B cell (primary cell): ENCODE results near the gene NPAS3. TPM values are rescaled to one million over a fixed set of nuclear protein-coding genes. Genes with fewer than 3 reads are reported as not detected.

ENCODE experiments used
- ATAC-seq: fragments of 200-7000 bp; cut with Tn5 transposase; one replicate; pipeline ENCODE4 v1.10.0; 2021; ENCODE audit warnings: low read depth, mild to moderate bottlenecking, moderate number of reproducible peaks, moderate library complexity
- CTCF ChIA-PET: fragments of 350-600 bp; sonication (Branson Sonifier 250); formaldehyde crosslinking; loops from one replicate; lab custom pipeline; 2021; ENCODE audit warnings: antibody characterized with exemption, inconsistent platforms; lab: Charles Lee
- POLR2A ChIA-PET: fragments of 350-600 bp; sonication (Branson Sonifier 250); formaldehyde crosslinking; loops from one replicate; lab custom pipeline; 2021; ENCODE audit warnings: antibody characterized with exemption; lab: Charles Lee
- DNase-seq: peaks from one replicate; pipeline ENCODE4 v3.0.0; 2013
- H2AFZ ChIP-seq: 2 replicates; pipeline ENCODE4 v1.6.1; 2012; ENCODE audit warnings: mild to moderate bottlenecking, low read depth, low read length; ENCODE audit not compliant: insufficient read depth, poor library complexity, severe bottlenecking
- H3K27ac ChIP-seq, 2 donors: 1 replicate in 1 of 2; 2 replicates in 1 of 2; pipeline ENCODE4 v1.5.1; 2012 to 2013; ENCODE audit warnings: low read length in 2 of 2, mild to moderate bottlenecking in 2 of 2, moderate library complexity in 1 of 2
- H3K27me3 ChIP-seq, 4 experiments: fragments of 200-600 bp in 1 of 4; sonication (generic) in 1 of 4; replicated peaks in 1 of 4; 1 replicate in 2 of 4; 2 replicates in 2 of 4; pipeline versions ENCODE4 v1.6.1 to v1.7.0; 2013 to 2016; ENCODE audit warnings: low read length in 3 of 4, mild to moderate bottlenecking in 2 of 4, mixed read lengths in 1 of 4, moderate library complexity in 1 of 4; ENCODE audit not compliant: insufficient read depth in 4 of 4, control insufficient read depth in 3 of 4; ENCODE audit errors: control extremely low read depth in 1 of 4
- H3K36me3 ChIP-seq, 2 experiments: replicated peaks in 1 of 2; 1 replicate in 1 of 2; 2 replicates in 1 of 2; pipeline versions ENCODE4 v1.6.1 to v1.7.1; 2013; ENCODE audit warnings: low read length in 1 of 2; ENCODE audit not compliant: insufficient read depth in 2 of 2, control insufficient read depth in 1 of 2; ENCODE audit errors: control extremely low read depth in 1 of 2, extremely low read depth in 1 of 2
- H3K4me1 ChIP-seq, 2 donors: fragments of 200-600 bp in 1 of 2; sonication (generic) in 1 of 2; 1 replicate in 1 of 2; 2 replicates in 1 of 2; pipeline versions ENCODE4 v1.5.1 to v1.6.1; 2013 to 2017; ENCODE audit warnings: low read length in 2 of 2; ENCODE audit not compliant: control insufficient read depth in 2 of 2, insufficient read depth in 2 of 2
- H3K4me2 ChIP-seq: replicated peaks from 2 replicates; pipeline ENCODE3; 2012; ENCODE audit warnings: mild to moderate bottlenecking, low read depth, low read length; ENCODE audit not compliant: poor library complexity, severe bottlenecking
- H3K4me3 ChIP-seq, 5 experiments: fragments of 200-600 bp in 1 of 5; sonication (generic) in 1 of 5; 1 replicate in 3 of 5; 2 replicates in 2 of 5; pipeline versions ENCODE4 v1.5.1 to v1.7.0; 2011 to 2016; ENCODE audit warnings: low read length in 4 of 5, mild to moderate bottlenecking in 4 of 5, low read depth in 2 of 5, control low read depth in 1 of 5, moderate library complexity in 1 of 5; ENCODE audit not compliant: insufficient read depth in 1 of 5; ENCODE audit errors: control extremely low read depth in 1 of 5, extremely low read depth in 1 of 5
- H3K79me2 ChIP-seq: fragments of 200-600 bp; sonication (generic); one replicate; pipeline ENCODE4 v1.6.0; 2016; ENCODE audit warnings: low read length; ENCODE audit not compliant: control insufficient read depth, insufficient read depth
- H3K9ac ChIP-seq: fragments of 200-600 bp; sonication (generic); 2 replicates; pipeline ENCODE4 v1.6.1; 2017; ENCODE audit warnings: mild to moderate bottlenecking, low read length, moderate library complexity
- H3K9me3 ChIP-seq, 3 donors: one replicate each; pipeline versions ENCODE4 v1.6.1 to v1.7.1; 2013; ENCODE audit warnings: low read length in 2 of 3; ENCODE audit not compliant: control insufficient read depth in 2 of 3, insufficient read depth in 1 of 3; ENCODE audit errors: control extremely low read depth in 1 of 3
- H4K20me1 ChIP-seq: 2 replicates; pipeline ENCODE4 v1.6.0; 2012; ENCODE audit warnings: mild to moderate bottlenecking, low read length; ENCODE audit not compliant: insufficient read depth, control insufficient read depth, poor library complexity, severe bottlenecking
- H3K27ac Mint-ChIP-seq: one replicate; pipeline ENCODE4 v1.8.0; 2021; ENCODE audit warnings: mixed read lengths
- H3K27me3 Mint-ChIP-seq: one replicate; pipeline ENCODE4 v1.8.0; 2021; ENCODE audit warnings: mixed read lengths
- H3K4me1 Mint-ChIP-seq: one replicate; pipeline ENCODE4 v1.8.0; 2021; ENCODE audit warnings: mixed read lengths
- H3K4me3 Mint-ChIP-seq: one replicate; pipeline ENCODE4 v1.8.0; 2021; ENCODE audit warnings: mixed read lengths
- H3K9me3 Mint-ChIP-seq: one replicate; pipeline ENCODE4 v1.8.0; 2022; ENCODE audit warnings: mixed read lengths; ENCODE audit not compliant: insufficient read depth
- CTCF ChIP-seq: fragments of 200-600 bp; IDR thresholded peaks from one replicate; pipeline ENCODE4 v1.8.0; 2022; ENCODE audit warnings: antibody characterized with exemption, mild to moderate bottlenecking
- EZH2 ChIP-seq: IDR thresholded peaks from 2 replicates; pipeline ENCODE4 v1.6.1; 2012; ENCODE audit warnings: borderline replicate concordance, low read depth, mild to moderate bottlenecking, moderate library complexity, low read length; ENCODE audit not compliant: insufficient read depth, poor library complexity, severe bottlenecking
- WGBS: methylation state at CpG from one replicate; pipeline ENCODE4 v1.1.5; 2013; ENCODE audit warnings: missing lambda C conversion rate; ENCODE audit not compliant: insufficient coverage; 5-methylcytosine and 5-hydroxymethylcytosine counted together
- intact Hi-C: fragments of 100-400 bp; cut with micrococcal nuclease; formaldehyde crosslinking; loops from one replicate; pipeline ENCODE4 v1.10.0; 2022
- polyA plus RNA-seq: library from polyadenylated mRNA; depleted of rRNA; stranded (reverse); fragments of >200 nt; gene quantifications from 2 replicates; pipeline ENCODE4 v1.2.3, GENCODE V29; 2012
- total RNA-seq, 2 donors: library from RNA; stranded (reverse); fragments of 120-200 nt in 1 of 2; gene quantifications; 1 replicate in 1 of 2; 2 replicates in 1 of 2; pipeline versions ENCODE4 v1.2.3 to v1.2.4, GENCODE V29; 2013 to 2022

Gene NPAS3
- total and polyA plus RNA-seq, 2 donors (not counting 1 experiment from before 2014, with no cell fraction given) = not detected

- TF ChIP-seq EZH2 (no peak), CTCF (no peak)
- H3K27ac ChIP-seq = no peak overlapping the region
- Mint-ChIP-seq H3K9me3 (no peaks in the 10 kb centered on the region), H3K4me3 (no peak overlapping the region), H3K27me3 (no peaks in the 10 kb centered on the region), H3K27ac (no peak overlapping the region), H3K4me1 (no peaks in the 10 kb centered on the region)
- no peaks in the 10 kb centered on the region for H3K36me3 ChIP-seq
- H3K79me2 ChIP-seq = no peaks in the 10 kb centered on the region
- no peak overlapping the region for H2AFZ ChIP-seq
- ChIA-PET CTCF (no interaction called here), POLR2A (no interaction called here)
- H4K20me1 ChIP-seq = no peaks in the 10 kb centered on the region
- H3K4me2 ChIP-seq = no peak overlapping the region
- intact Hi-C loops = no loop called here
- 62% methylated on average over 2 of the region's 4 CpGs for WGBS
- H3K9me3 ChIP-seq = peaks cover 0 to 3% (median 0%) of the 10 kb centered on the region in 3 donors
- DNase-seq (no peak), ATAC-seq (no peak)
- H3K4me3 ChIP-seq = no peak overlapping the region
- H3K9ac ChIP-seq = no peak overlapping the region
- H3K4me1 ChIP-seq = no peaks in the 10 kb centered on the region
- no peaks in the 10 kb centered on the region for H3K27me3 ChIP-seq
Measured at GRCh38 chr14:33655421-33655820, 716.7 kb downstream of the NPAS3 start.

- Mint-ChIP-seq H3K27me3 (no peaks in the 10 kb centered on the region), H3K27ac (no peak overlapping the region)
- no CpG with 5 or more reads among the region's 3 CpGs for WGBS
Measured at GRCh38 chr14:33657476-33657875, 718.8 kb downstream of the NPAS3 start.

More at GRCh38 chr14:33657476-33657875, 718.8 kb downstream of the NPAS3 start:
- no peak for DNase-seq
- Histone ChIP-seq H4K20me1 (no peaks in the 10 kb centered on the region), H3K4me2 (no peak overlapping the region), H3K36me3 (no peaks in the 10 kb centered on the region), H3K9ac (no peak overlapping the region), H3K27ac (no peak overlapping the region), H3K9me3 (peaks cover 0 to 3% (median 0%) of the 10 kb centered on the region in 3 donors), H3K4me3 (no peak overlapping the region), H2AFZ (no peak overlapping the region), H3K4me1 (no peaks in the 10 kb centered on the region), H3K27me3 (no peaks in the 10 kb centered on the region), H3K79me2 (no peaks in the 10 kb centered on the region)
- ATAC-seq = no peak
- intact Hi-C loops = no loop called here
- TF ChIP-seq EZH2 = no peak
- TF ChIP-seq CTCF = no peak
- Mint-ChIP-seq H3K4me3 (no peak overlapping the region), H3K4me1 (no peaks in the 10 kb centered on the region), H3K9me3 (no peaks in the 10 kb centered on the region)
- ChIA-PET POLR2A (no interaction called here), CTCF (no interaction called here)
